ENCODE measurements around the gene IL25.

The IL25 gene

GRCh38 chr14:23403139-23403438 is 30.5 kb downstream of the IL25 start:
- TF ChIP-seq EP300 (IDR thresholded peaks at IDR 0.05; ENCODE audit: borderline replicate concordance) (no peak), CEBPB (IDR thresholded peaks at IDR 0.05) (no peak), YY1 (IDR thresholded peaks at IDR 0.05; ENCODE audit: low read depth) (no peak), FOXM1 (IDR thresholded peaks at IDR 0.05; ENCODE audit: borderline replicate concordance, low read depth) (no peak), EGR1 (IDR thresholded peaks at IDR 0.05) (no peak), ZBTB7A (IDR thresholded peaks at IDR 0.05; ENCODE audit: low read depth) (no peak), USF1 (IDR thresholded peaks at IDR 0.05) (no peak), NFIC (IDR thresholded peaks at IDR 0.05) (no peak), TAF1 (IDR thresholded peaks at IDR 0.05; ENCODE audit: low read depth) (no peak), TEAD4 (IDR thresholded peaks at IDR 0.05) (no peak), RAD21 (IDR thresholded peaks at IDR 0.05; ENCODE audit: low read depth) (no peak), TCF12 (IDR thresholded peaks at IDR 0.05; ENCODE audit: low read depth) (no peak), MAX (IDR thresholded peaks at IDR 0.05) (no peak), REST (IDR thresholded peaks at IDR 0.05; ENCODE audit: low read depth) (no peak), CREB1 (IDR thresholded peaks at IDR 0.05; ENCODE audit: low read depth) (no peak)

- TF ChIP-seq EGR1 (IDR thresholded peaks at IDR 0.05) (no peak), USF1 (IDR thresholded peaks at IDR 0.05) (no peak), MAX (IDR thresholded peaks at IDR 0.05) (no peak), TEAD4 (IDR thresholded peaks at IDR 0.05) (no peak), ZBTB7A (IDR thresholded peaks at IDR 0.05; ENCODE audit: low read depth) (no peak), NFIC (IDR thresholded peaks at IDR 0.05) (no peak), EP300 (IDR thresholded peaks at IDR 0.05; ENCODE audit: borderline replicate concordance) (no peak), TAF1 (IDR thresholded peaks at IDR 0.05; ENCODE audit: low read depth) (no peak), REST (IDR thresholded peaks at IDR 0.05; ENCODE audit: low read depth) (no peak), YY1 (IDR thresholded peaks at IDR 0.05; ENCODE audit: low read depth) (no peak), CEBPB (IDR thresholded peaks at IDR 0.05) (no peak), TCF12 (IDR thresholded peaks at IDR 0.05; ENCODE audit: low read depth) (no peak), CREB1 (IDR thresholded peaks at IDR 0.05; ENCODE audit: low read depth) (no peak), FOXM1 (IDR thresholded peaks at IDR 0.05; ENCODE audit: borderline replicate concordance, low read depth) (no peak), RAD21 (IDR thresholded peaks at IDR 0.05; ENCODE audit: low read depth) (no peak)
Measured at GRCh38 chr14:23403908-23404307, 31.3 kb downstream of the IL25 start.

- TF ChIP-seq MAX (IDR thresholded peaks at IDR 0.05) (no peak), NFIC (IDR thresholded peaks at IDR 0.05) (no peak), CEBPB (IDR thresholded peaks at IDR 0.05) (no peak), EGR1 (IDR thresholded peaks at IDR 0.05) (no peak), CREB1 (IDR thresholded peaks at IDR 0.05; ENCODE audit: low read depth) (no peak), RAD21 (IDR thresholded peaks at IDR 0.05; ENCODE audit: low read depth) (no peak), FOXM1 (IDR thresholded peaks at IDR 0.05; ENCODE audit: borderline replicate concordance, low read depth) (no peak), TCF12 (IDR thresholded peaks at IDR 0.05; ENCODE audit: low read depth) (no peak), TAF1 (IDR thresholded peaks at IDR 0.05; ENCODE audit: low read depth) (no peak), REST (IDR thresholded peaks at IDR 0.05; ENCODE audit: low read depth) (no peak), USF1 (IDR thresholded peaks at IDR 0.05) (no peak), YY1 (IDR thresholded peaks at IDR 0.05; ENCODE audit: low read depth) (no peak), TEAD4 (IDR thresholded peaks at IDR 0.05) (no peak), EP300 (IDR thresholded peaks at IDR 0.05; ENCODE audit: borderline replicate concordance) (no peak), ZBTB7A (IDR thresholded peaks at IDR 0.05; ENCODE audit: low read depth) (no peak)
Measured at GRCh38 chr14:23404331-23404900, 31.8 kb downstream of the IL25 start.
